Stimulated activated CD4-positive, alpha-beta T cell treated with anti-CD3 and anti-CD28 coated beads, TNF-alpha, amount 100 ng/mL, for 4 hours (primary cell): ENCODE results near the gene CD84.
"Not testable (repeated sequence)": the region's sequence is repeated elsewhere in the genome, so short reads cannot be mapped to it uniquely, and the experiment has no call there.

Source experiments
- DNase-seq, 3 experiments: peaks; one replicate each; pipeline ENCODE4 v3.0.0-alpha.2; 2020; ENCODE audit warnings: low read depth in 3 of 3

Gene CD84

DNA sequence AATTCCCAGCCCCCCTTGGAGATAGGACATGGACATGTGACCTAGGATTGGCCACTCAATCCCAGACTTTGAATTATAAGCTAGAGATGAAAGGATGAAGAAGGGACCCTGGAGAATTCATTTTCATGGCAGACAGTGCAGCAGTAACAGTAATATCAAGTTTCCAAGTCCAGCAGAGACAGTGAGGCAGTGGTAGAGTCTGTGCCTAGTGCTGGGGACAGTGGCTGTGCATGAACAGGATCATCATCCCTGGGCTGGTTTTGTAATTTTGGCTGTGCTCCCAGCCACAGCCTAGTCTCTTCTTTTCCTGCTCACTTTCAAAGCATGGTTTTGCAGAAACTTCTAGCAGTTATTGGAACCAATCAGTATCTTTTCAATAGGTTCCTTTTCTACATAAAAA, 29.6 kb upstream of the CD84 start:
- no peak for DNase-seq

- no peak for DNase-seq
Observed at GRCh38 chr1:160608514-160608913, 29.2 kb upstream of the CD84 start.

- DNase-seq: no peak
Observed at GRCh38 chr1:160608057-160608456, 28.8 kb upstream of the CD84 start.

GRCh38 chr1:160607672-160608032, 28.4 kb upstream of the CD84 start:
- no peak for DNase-seq

DNA sequence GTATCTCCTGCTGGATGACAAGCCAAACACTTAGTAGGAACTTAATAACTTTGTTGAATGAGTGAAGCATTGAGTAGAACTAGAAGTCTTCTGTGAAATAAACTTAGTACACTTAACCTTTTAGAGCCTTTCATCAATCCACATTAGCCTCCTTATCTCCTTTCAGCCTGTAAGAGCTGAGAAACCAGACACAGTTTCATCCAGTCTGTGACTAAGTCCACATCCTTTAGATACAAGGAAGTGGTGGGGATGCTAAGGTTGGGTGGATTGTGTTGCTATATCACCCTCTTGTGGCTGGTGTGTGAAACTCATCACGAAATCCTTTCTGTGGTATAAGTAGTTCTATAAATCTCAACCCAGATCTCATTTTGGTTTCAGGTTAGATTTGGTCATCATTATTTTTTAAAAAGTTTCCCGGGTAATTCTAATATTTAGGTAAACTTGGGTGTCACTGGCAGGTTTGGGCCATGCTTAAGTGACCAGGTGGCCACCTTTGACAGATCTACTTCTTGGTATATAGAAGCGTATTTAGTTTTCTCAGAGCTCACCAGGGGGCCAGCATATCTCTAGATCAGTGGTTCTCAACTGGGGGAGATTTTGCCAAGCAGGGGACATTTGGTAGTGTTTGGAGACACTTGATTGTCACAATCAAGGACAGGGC, 27.8 kb upstream of the CD84 start:
- peak in 1 of 3 experiments; percentile 46 for DNase-seq

DNA sequence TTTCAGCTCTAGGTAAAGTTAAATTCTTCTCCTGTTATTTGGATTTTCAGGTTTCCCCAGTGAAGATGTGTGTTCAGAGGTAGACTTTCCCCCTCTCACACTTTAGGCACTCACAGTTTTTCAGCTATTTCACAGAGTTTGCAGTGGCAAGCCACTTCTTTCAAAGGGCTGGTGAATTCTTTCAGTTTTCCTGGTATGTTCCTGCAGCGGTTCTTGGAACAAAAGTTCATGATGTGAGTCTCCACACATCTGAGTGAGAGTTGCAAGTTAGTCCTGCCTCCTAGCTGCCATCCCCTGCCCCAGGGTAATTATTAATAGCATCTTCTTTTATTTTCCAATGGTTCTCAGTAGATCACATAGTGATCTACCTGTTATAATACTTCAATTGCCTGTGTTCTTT, 27.3 kb upstream of the CD84 start:
- DNase-seq: no peak

DNA sequence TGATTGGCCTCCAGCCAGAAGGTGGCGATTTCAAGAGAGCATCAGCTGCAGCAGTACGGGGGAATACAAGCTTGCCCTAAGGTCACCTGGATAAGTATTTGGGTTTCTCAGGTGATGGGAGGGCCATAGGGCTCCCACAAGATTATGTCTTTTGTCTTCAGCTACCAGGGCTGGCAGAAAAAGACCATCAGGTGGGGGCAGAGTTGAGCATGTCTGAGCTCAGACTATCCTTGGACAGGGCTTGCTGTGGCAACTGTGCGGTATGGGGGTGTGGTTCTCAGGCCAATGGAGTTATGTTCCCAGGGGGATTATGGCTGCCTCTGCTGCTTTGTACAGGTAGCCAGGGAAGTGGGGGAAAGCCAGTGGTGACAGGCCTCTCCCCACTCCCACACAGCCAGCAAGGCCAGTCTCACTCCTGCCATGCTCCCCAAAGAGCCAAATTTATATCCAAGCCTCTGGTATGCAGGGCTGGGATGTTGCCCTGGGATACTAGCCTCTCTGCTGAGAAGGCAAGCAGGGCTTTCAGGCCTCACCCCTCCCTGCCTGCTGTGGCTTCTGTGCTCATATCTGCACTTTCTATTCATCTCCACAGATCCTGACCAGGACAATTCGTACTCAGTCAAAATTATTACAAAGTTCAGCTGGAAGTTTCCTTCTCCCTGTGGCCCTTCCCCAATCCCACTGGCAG, 26.6 kb upstream of the CD84 start:
- DNase-seq: no peak

GRCh38 chr1:160605205-160605604, 25.9 kb upstream of the CD84 start:
- DNase-seq: no peak

- no peak for DNase-seq
Observed at GRCh38 chr1:160597705-160598104, 18.4 kb upstream of the CD84 start.

DNA sequence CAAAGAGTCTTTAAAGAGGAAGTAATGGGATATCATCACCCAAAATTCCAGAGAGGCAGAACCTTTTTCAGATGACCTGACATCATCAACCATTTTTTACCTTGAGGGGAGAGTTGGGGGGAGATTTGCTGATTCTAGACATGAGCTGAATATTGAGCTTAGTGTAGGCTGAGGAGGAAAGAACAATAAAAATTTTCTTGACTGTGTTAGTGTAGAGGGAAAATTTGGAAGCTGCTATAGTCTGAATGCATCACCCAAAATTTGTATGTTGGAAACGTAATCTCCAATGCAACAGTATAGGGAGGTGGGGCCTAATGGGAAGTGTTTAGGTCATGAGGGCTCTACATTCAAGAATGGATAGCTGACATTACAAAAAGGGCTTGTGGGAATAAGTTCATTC, 17.8 kb upstream of the CD84 start:
- no peak for DNase-seq

- DNase-seq: no peak
Observed at GRCh38 chr1:160590488-160590887, 11.2 kb upstream of the CD84 start.

- no peak for DNase-seq
Observed at GRCh38 chr1:160588468-160588867, 9.2 kb upstream of the CD84 start.

GRCh38 chr1:160584784-160585183, 5.5 kb upstream of the CD84 start:
- DNase-seq: no peak

GRCh38 chr1:160582976-160583375, 3.7 kb upstream of the CD84 start:
- DNase-seq: not testable (repeated sequence)

DNA sequence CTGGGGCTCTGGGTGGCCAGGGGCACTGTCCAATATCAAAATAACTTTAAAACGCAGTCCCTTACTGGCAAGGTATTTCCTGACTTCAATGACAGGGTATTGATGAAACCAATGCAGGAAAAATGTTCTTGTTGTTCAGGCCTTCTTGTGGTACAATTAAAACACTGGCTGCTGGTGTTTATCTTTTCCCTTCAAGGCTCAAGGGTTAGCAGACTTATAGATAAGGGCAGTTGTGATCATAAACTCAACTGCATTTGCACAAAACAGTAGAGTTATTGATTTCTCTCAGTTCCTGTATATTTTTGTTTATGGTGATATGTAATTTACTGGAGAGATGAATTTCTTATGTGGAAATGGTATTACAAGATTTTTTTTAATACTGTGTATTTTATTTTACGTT, 2.7 kb upstream of the CD84 start:
- DNase-seq: no peak

- no peak for DNase-seq
Observed at GRCh38 chr1:160580221-160580812, 1.0 kb upstream of the CD84 start.

DNA sequence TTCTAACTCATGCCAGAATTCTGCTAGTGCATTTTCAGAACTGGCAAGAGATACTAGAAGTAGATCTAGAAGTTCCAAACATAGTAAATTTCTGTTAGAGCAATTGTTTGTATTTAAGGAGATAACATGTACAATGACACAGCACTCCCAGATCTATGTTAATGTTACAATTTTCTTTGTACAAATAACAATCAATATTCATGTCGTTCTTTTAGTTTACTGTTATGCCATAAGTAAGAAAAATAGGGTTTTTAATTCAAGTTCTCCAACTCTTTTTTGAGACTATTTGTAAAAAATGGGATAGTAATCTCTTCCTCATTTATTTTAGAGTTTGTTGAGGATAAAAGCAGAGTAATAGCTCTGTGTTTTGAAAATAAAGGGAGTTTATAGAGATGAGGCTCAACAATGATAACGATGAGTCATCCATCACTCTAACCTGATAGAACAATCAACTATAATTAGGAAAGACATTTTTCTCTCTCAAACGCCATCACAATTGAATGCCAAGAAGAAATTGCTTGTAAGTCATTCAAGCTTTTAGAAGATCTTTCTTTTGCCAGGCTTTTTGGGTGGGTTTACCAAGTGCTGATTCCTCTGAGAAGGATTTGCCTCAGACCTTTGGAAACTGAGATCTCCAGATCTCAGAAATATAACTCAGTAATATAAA, 638 bp downstream of the CD84 start:
- no peak for DNase-seq

- DNase-seq: no peak
Observed at GRCh38 chr1:160578175-160578524, 1.1 kb downstream of the CD84 start.

GRCh38 chr1:160577671-160578070, 1.6 kb downstream of the CD84 start:
- no peak for DNase-seq

DNA sequence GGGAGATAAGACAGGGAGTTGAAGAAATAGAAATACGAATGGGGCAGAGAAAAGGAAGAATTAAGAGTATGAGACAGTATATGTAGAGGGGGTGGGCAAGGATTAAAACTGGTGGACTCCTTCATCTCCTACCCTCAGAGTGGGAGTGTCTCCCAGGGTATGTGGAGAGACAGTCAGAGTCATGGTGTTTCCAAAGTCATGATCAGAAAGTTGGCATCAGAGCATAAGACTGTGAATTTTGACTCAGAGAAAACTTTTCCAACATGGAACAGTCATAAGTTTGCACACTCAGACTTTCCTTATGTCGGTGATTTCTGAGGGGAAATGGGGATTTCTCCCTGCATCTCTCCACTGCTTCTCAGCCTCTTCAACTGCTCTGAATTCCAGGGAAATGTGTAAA, 2.4 kb downstream of the CD84 start:
- no peak for DNase-seq

DNA sequence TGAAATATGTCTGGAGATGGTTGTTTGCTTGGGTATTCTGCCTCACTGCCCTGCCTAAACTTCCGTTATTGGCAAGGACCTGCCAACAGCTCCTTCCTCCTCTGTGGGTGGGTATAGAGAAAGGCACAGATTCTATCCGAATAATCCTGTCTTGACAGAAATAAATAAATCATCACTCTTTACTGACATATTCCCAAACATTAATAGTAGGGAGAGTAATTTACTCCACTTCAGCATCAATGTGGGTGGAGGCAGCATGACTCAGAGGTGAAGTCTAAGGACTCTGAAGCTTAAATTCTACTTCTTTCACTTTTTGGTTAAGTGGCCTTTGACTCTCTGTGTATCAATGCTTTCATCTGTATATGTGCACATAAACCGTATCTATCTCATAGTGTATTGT, 2.9 kb downstream of the CD84 start:
- peak in 2 of 3 experiments; percentile 35 to 46 for DNase-seq

GRCh38 chr1:160575112-160575664, 4.1 kb downstream of the CD84 start:
- DNase-seq: no peak

DNA sequence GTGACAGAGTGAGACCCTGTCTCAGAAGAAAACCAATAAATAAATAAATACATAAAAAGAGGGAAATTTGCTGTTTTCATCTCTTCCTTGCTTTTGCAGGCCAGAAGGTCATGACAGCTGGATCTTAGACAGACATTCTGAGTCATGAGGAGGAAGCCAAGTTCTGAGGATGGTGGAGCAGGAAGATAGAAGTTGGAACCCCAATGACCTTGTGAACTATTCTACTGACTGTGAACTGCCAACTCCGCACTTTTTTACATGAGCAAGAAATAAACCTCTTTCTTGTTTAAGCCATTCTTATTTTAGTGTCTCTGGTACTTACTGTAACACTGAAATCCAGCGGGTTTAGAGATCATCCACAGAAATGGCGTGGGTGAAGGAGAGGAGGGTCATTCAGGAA, 8.5 kb downstream of the CD84 start:
- no peak for DNase-seq
